Activated CD8-positive, alpha-beta memory T cell treated with anti-CD3 and anti-CD28 coated beads for 1 hour (primary cell): ENCODE data around the gene HADH.
"Not testable (repeated sequence)": the region's sequence is repeated elsewhere in the genome, so short reads cannot be mapped to it uniquely, and the experiment has no call there.

Experiments used
- DNase-seq, 2 donors: peaks; one replicate each; pipeline ENCODE4 v3.0.0-alpha.2; 2020; ENCODE audit warnings: low read depth in 1 of 2; ENCODE audit errors: extremely low read depth in 1 of 2

Gene HADH

GRCh38 chr4:108029731-108030130 is 40.0 kb downstream of the HADH start:
- no peak for DNase-seq

- DNase-seq = peak; percentile 34
These were observed 40.6 kb downstream of the HADH start for GRCh38 chr4:108030332-108030731.

GRCh38 chr4:108031427-108032083 is 41.9 kb downstream of the HADH start:
- DNase-seq = no peak

- no peak for DNase-seq
These were observed 43.7 kb downstream of the HADH start for GRCh38 chr4:108033348-108033747.

GRCh38 chr4:108034565-108034964 is 44.9 kb downstream of the HADH start:
- no peak for DNase-seq

- DNase-seq = no peak
These were observed 46.0 kb downstream of the HADH start for GRCh38 chr4:108035691-108036090.

- DNase-seq = peak; percentile 20 to 42
These were observed 46.5 kb downstream of the HADH start for GRCh38 chr4:108036213-108036612.

- no peak for DNase-seq
These were observed 48.2 kb downstream of the HADH start for GRCh38 chr4:108037884-108038283.

GRCh38 chr4:108042927-108043326 is 53.2 kb downstream of the HADH start:
- DNase-seq = no peak

- DNase-seq = no peak
These were observed 53.8 kb downstream of the HADH start for GRCh38 chr4:108043526-108043925.

- no peak for DNase-seq
These were observed 55.4 kb downstream of the HADH start for GRCh38 chr4:108044951-108045686.

- DNase-seq = no peak
These were observed 56.0 kb downstream of the HADH start for GRCh38 chr4:108045687-108046024.

GRCh38 chr4:108047199-108047598 is 57.5 kb downstream of the HADH start:
- DNase-seq = no peak

- no peak for DNase-seq
These were observed 58.5 kb downstream of the HADH start for GRCh38 chr4:108048157-108048556.

- no peak for DNase-seq
These were observed 59.3 kb downstream of the HADH start for GRCh38 chr4:108048997-108049396.

GRCh38 chr4:108049406-108049805 is 59.7 kb downstream of the HADH start:
- DNase-seq = no peak

- DNase-seq = not testable (repeated sequence)
These were observed 60.8 kb downstream of the HADH start for GRCh38 chr4:108050166-108051111.

- no peak for DNase-seq
These were observed 61.7 kb downstream of the HADH start for GRCh38 chr4:108051343-108051742.

GRCh38 chr4:108052558-108053120 is 63.0 kb downstream of the HADH start:
- no peak for DNase-seq

- no peak for DNase-seq
These were observed 63.6 kb downstream of the HADH start for GRCh38 chr4:108053251-108053711.

- no peak for DNase-seq
These were observed 64.4 kb downstream of the HADH start for GRCh38 chr4:108054025-108054638.
